NCI-H524 (cell line): ENCODE data around the gene TBXA2R.
"Not testable (repeated sequence)": the region's sequence is repeated elsewhere in the genome, so short reads cannot be mapped to it uniquely, and the experiment has no call there.

ENCODE experiments used
- DNase-seq, 2 experiments: peaks; one replicate each; lab custom pipeline; 2025; lab: John Stamatoyannopoulos, UW

The TBXA2R gene

DNA sequence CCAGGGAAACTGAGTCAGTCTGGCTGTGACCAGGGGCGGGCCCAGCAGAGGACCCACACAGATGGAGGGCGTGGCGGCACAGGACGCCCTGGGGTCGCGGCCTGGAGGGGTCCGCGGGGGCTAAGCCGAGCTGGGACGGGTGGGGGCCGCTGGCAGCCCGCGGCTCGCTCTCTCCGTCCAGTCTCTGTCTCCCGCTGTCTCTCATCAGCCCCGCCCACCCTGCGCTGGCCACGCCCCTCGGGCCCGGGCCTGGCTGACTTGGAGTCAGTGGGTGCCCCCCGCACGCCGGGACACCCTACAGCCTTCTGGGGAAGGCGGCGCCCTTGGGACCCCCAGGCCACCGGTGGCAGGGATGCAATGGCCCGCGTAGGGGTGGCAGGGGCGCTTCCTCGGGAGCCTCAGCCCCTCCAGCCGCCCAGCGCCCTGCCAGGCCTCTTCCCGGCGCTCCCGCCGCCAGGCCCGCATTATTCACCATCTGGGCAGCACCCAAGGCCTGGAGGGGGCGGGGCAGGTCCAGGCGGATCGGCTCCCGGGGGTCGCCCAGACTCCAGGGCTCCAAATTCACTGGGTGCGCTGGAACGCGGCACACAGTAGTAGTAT is at the start of gene TBXA2R:
Gene TBXA2R (minus strand): TSS at position 186 of the 600 bp plus-strand sequence. CDS start 6,241 bp downstream, outside the sequence.
- peak; percentile 23 to 61 for DNase-seq

DNA sequence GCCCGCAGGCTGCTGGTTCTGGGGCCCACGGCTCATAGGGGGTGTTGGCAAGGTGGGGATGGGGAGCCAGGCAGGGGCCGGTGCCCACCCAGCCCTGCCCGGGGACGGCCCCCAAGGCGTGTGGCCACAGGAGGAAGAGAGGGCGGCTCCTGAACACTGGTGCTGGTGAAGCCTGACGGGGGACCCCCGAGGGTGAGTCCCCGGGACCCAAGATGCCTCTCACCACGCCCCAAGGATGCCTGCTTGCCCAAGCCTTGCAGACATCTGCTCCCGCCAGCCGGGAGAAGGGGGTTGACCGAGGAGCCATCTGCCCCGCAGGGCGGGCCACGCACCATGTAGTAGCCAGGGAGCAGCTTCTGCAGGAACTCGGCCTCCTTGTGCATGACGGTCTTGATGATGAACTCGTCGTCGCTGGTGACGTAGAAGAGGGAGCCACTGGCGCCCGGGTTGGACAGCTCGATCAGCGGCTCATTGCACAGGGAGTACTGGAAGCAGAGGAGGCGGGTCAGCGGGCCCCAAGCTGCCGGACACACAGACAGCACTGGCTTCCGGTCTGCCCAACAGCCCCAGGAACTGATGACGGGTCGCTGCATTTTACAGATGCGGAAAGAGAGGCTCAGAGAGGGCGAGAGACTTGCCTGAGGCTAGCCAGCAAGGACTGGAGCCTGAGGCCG is 49.5 kb upstream of the TBXA2R start:
- peak; percentile 91 to 98 for DNase-seq

- peak; percentile 99 for DNase-seq
These were observed 48.9 kb upstream of the TBXA2R start for GRCh38 chr19:3655402-3656072.

- peak in 1 of 2 experiments; percentile 30 for DNase-seq
These were observed 47.3 kb upstream of the TBXA2R start for GRCh38 chr19:3653865-3654513.

DNA sequence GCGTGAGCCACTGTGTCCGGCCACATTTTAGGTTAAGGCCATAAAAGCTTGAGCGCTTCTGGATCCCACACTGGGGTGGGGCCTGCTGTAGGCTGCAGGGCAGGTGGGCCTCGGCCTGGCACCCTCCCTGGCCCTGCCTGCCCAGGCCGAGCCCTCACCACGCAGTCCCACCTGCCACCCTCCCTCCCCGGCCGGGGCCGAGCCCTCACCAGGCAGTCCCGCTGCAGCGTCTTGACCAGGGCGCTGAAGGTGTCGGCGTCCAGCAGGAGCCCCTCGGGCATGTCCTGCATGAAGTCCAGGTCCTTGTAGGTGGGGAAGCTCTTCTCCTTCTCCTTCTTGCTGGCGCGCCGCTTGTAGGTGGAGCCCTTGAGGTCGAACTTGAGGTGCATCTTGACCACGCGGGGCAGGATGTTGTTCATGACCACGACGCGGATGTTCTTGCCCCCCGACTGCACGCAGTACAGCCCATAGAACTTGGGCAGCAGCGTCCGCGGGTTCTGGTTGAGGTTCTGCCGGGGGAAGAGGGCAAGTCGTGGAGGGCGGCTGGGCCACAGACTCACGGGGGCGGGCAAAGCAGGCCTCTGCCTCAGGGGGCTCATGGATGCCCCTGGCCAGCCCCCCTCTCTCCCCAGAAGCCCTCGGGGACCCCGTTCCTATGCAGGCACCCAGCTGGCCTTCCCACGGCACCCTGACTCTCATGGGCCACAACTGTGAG is 46.6 kb upstream of the TBXA2R start:
- DNase-seq = no peak

DNA sequence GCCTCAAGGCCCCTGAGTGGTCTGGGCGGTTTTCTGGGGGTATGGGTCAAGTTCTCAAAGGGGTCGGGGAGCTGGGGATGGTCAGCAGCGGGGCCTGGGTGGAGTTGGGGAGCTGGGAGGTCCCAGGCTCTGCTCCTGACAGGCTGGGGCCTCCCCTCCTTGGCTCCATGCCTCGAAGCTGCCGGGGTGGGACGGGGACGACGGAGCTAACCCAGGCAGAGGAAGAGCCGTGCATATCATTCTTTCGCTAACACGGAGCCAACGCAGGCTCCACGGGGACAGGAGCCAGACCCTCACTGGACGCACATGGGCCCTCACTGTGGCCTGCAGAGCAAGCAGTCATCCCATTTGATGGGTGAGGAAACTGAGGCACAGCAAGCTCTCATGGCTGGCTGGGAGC is 45.7 kb upstream of the TBXA2R start:
- DNase-seq = no peak

GRCh38 chr19:3651684-3652083 is 45.0 kb upstream of the TBXA2R start:
- DNase-seq = no peak

GRCh38 chr19:3649888-3650287 is 43.2 kb upstream of the TBXA2R start:
- DNase-seq = no peak

DNA sequence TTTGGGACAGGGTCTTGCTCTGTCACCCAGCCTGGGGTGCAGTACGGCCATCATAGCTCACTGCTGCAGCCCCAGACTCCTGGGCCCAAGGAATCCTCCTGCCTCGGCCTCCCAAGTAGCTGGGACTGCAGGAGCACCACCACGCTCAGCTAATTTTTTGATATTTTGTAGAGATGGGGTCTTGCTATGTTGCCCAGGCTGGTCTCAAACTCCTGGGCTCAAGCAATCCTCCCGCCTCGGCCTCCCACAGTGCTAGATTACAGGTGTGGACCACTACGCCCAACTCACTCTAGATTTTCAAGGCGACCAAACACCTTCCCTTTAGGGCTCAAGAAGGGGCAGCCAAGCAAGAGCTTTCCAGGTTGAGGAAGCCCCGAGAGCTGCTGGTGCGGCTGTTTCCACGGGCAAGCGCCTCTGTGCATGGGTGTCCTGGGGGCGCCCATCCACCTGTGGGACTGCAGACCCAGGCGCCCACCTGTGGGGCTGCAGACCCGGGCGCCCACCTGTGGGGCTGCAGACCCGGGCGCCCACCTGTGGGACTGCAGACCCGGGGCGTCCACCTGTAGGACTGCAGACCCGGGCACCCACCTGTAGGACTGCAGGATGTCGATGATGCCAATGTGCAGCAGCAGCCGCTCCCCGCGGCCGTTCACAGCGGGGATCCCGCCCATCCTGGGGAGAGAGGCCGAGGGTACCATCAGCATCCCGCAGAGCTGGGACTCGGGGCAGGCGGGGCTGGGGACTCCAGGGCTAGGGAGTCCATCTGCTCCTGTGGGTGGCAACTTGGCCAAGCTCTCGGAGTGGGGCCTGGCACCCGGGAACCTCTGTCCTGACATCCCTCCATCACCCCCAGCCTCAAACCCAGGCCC is 41.6 kb upstream of the TBXA2R start:
- no peak for DNase-seq

DNA sequence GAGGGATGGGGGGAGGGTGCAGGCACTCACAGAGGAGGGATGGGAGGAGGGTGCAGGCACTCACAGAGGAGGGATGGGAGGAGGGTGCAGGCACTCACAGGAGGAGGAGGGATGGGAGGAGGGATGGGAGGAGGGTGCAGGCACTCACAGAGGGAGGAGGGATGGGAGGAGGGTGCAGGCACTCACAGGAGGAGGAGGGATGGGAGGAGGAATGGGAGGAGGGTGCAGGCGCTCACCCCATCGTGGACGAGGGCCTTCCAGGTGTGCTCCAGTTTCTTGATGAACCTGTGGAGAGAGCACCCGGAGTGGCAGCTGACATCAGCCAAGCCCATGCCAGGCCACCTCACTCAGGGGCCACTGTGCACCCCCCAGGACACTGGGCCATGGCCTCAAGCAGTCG is 40.4 kb upstream of the TBXA2R start:
- DNase-seq = not testable (repeated sequence)

- DNase-seq = no peak
These were observed 39.8 kb upstream of the TBXA2R start for GRCh38 chr19:3646336-3647092.

DNA sequence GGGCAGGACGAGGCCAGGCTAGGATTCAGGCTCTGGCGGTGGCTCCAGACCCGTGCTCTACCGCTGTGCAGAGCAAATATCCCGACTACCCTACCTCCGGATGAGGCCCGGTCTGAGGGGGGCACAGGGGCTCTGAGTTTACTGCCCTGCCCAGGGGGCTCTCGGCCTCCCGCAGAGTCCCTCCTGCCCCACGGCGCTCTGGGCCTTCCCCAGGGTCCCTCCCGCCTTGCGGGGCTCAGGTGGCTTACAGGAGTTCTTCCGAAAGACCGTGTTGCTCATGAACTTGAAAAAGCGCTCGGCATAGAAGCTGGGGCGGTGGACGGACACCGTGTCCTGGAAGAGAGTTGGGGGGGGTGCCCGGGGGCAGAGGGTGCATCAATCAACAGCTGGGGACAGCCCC is 39.1 kb upstream of the TBXA2R start:
- no peak for DNase-seq

DNA sequence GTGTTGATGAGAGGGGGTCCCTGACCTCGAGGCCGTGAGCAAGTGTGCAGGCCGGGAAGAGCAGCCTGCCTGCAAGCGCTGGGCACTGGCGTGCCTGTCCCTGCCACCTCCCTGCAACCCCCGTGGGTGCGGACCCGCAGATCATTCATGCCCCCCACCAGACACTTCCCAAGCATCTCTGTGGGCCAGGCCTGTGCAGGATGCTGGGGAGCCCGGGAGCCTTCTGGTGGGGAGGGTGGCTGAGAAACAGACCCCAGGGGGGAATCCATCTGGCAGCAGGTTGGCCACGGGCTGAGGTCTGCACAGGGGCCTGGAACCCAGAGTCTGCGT is 38.4 kb upstream of the TBXA2R start:
- no peak for DNase-seq

GRCh38 chr19:3644351-3645066 is 37.8 kb upstream of the TBXA2R start:
- no peak for DNase-seq

DNA sequence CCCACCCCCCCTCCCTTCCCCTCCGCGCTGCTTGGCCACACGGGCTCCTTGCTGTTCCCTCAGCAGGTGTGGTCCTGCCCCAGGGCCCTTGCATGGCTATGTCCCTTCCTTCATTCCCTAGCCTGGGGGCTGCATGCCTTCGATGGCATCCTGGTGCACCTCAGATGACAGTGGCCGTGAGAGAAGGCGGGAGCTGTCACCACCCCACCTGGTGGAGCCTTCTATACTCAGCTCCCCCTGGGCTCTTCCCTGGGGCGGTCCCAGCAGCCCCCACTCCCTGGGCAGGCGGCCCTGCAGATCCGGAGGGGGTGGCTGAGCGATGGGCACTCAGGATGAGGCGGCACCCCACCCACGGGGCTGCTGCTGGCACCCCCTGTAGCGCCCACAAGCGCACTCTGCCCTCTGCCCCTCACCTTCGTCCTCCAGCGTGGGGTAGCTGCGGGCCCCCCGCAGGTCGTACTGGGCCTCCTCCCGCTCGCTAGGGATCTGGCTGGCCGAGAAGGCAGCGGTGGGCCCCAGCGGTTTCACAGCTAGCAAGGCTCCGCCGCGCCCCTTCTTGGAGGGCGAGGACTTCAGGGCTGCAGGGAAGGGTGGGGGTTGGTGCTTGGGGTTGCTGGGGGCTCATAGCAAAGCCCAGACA is 37.1 kb upstream of the TBXA2R start:
- no peak for DNase-seq

DNA sequence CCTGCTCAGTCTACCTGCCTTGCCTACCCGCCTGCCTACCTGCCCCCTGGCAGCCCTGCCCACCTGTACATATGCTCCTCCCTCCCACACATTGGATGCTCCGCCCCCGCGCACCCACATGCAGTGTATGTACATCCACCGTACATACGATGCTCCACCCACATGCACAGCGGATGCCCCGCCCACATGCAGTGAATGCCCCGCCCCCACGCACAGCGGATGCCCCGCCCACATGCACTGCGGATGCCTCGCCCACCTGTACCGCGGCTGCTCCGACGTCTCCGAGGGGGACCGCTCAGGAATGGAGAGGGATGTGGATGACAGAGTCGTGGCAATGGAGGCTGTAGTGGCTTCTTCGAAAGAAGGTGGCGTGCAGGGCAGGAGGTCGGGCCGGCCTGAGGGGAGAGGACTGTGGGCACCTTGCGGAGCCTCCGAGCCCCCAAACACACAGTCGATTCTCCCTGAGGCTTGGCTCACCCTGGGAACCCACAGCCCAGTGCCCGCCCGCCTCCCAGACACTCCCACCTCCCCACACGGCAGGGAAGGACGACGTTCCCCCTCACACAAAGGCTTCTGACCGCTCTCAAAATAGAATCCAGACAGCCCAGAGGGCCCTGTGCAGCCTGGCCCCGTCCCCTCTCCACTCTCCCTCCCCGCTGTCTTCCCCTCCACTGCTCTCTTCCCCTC is 36.5 kb upstream of the TBXA2R start:
- DNase-seq = no peak

DNA sequence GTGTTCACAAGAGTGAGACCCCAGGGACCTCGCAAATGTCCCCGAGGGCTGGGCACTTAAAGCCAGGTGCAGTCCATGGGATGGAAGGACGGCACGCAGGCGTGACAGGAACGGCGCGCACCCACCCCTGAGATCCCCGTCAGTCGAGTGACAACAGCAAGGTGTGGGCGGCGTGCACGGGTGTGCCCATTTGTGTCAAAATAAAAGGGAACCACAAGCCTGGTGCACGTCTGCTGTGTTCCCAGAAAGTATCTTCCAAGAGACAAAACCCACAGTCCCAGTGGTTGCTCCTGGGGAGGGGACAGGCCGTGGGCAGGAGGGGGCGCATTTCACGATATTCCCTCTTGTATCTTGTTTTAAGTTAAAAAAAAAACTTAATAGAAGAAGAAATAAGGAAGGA is 35.6 kb upstream of the TBXA2R start:
- DNase-seq = no peak

GRCh38 chr19:3641515-3642269 is 35.0 kb upstream of the TBXA2R start:
- DNase-seq = no peak
